ENCODE measurements around the gene AUTS2. TPM values are rescaled to one million over a fixed set of nuclear protein-coding genes. Genes with fewer than 3 reads are reported as not detected.
A peak's percentile ranks its signal among the peaks of the same experiment; 100 is the strongest.

AUTS2 gene
- polyA plus RNA-seq, 1 donor (not counting 4 experiments of a cell fraction or from before 2014, with no cell fraction given) = 4.7 TPM

DNA sequence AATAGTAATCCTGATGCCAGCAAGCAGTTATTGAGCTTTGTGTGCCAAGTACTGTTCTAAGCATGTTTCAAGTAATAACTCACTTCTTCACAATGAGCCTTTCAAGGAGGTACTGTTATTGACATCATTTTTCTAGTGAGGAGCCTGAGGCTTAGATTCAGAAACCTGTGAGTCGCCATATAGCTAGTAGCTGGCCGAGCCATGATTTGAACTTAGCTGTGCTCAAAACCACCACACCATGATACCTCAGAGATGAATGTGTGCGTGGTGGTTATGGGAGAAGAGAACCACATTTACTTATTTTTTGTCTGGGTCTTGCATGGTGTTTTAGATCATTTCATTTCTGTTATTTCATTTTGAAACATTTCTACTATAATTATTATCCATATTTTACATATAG is 578.9 kb downstream of the AUTS2 start:
- no peaks in the 10 kb centered on the region for H3K36me3 ChIP-seq (ENCODE audit: control insufficient read depth in 2 of 2, extremely low read depth in 1 of 2, insufficient read depth in 2 of 2, low read length in 2 of 2)
- no peak for TF ChIP-seq EZH2 (IDR thresholded peaks at IDR 0.05; ENCODE audit: low read length)
- TF ChIP-seq, protein P1, sequence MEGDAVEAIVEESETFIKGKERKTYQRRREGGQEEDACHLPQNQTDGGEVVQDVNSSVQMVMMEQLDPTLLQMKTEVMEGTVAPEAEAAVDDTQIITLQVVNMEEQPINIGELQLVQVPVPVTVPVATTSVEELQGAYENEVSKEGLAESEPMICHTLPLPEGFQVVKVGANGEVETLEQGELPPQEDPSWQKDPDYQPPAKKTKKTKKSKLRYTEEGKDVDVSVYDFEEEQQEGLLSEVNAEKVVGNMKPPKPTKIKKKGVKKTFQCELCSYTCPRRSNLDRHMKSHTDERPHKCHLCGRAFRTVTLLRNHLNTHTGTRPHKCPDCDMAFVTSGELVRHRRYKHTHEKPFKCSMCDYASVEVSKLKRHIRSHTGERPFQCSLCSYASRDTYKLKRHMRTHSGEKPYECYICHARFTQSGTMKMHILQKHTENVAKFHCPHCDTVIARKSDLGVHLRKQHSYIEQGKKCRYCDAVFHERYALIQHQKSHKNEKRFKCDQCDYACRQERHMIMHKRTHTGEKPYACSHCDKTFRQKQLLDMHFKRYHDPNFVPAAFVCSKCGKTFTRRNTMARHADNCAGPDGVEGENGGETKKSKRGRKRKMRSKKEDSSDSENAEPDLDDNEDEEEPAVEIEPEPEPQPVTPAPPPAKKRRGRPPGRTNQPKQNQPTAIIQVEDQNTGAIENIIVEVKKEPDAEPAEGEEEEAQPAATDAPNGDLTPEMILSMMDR (optimal IDR thresholded peaks at IDR 0.05 in 1 of 3, IDR thresholded peaks at IDR 0.05 in 1 of 3, conservative IDR thresholded peaks at IDR 0.05 in 1 of 3; ENCODE audit: extremely low read depth in 1 of 3, insufficient read depth in 2 of 3, low read length in 3 of 3) = no peak
- H4K20me1 ChIP-seq (ENCODE audit: control insufficient read depth, extremely low read depth, insufficient read depth, low read length) = no peaks in the 10 kb centered on the region
- dilution Hi-C loops (cut with MboI; ENCODE audit: extremely low pct_ligation_motif_present, low sequenced_read_pairs) = no loop called here
- no peaks in the 10 kb centered on the region for H3K27me3 ChIP-seq (ENCODE audit: control insufficient read depth, extremely low read depth, insufficient read depth, low read length)
- DNase-seq (ENCODE audit: low read depth, low spot score) (no peak), FAIRE-seq (peak; percentile 9)
- no peaks in the 10 kb centered on the region for H3K9me3 ChIP-seq (ENCODE audit: control insufficient read depth, low read depth, low read length)
- no peak overlapping the region for H2AFZ ChIP-seq (ENCODE audit: control insufficient read depth, low read length)
- no peak overlapping the region for H3K4me2 ChIP-seq (ENCODE audit: control insufficient read depth, extremely low read depth, insufficient read depth, low read depth, low read length)
- peaks cover 18% of the 10 kb centered on the region for H3K4me1 ChIP-seq (ENCODE audit: control insufficient read depth, extremely low read depth, insufficient read depth, low read length)
- no peak overlapping the region for H3K27ac ChIP-seq (ENCODE audit: control insufficient read depth, insufficient read depth, low read length)
- H3K9me1 ChIP-seq (ENCODE audit: control insufficient read depth, extremely low read depth, insufficient read depth, low read length) = no peaks in the 10 kb centered on the region
- H3K79me2 ChIP-seq (ENCODE audit: control insufficient read depth, insufficient read depth, low read length) = no peaks in the 10 kb centered on the region
- H3K4me3 ChIP-seq (ENCODE audit: control insufficient read depth in 2 of 3, extremely low read depth in 1 of 3, insufficient read depth in 2 of 3, low read depth in 1 of 3, low read length in 3 of 3) = no peak overlapping the region
- H3K9ac ChIP-seq (ENCODE audit: control insufficient read depth, extremely low read depth, insufficient read depth, low read length) = no peak overlapping the region

DNA sequence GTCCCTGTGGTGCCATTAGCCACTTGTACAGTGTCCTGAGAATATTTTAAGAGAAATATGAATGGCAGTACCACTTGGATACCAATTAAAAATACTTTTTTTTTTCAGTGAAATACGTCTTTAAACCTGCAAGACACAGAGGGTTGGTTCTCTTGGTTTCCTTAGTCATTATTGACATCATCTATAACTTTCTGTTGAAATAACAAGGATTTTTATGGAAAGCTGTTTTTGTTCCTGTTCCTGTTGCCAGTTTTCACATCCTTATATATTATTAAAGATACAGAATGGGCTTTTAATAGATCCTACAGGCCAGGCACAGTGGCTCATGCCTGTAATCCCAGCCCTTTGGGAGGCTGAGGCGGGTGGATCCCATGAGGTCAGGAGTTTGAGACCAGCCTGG is 579.9 kb downstream of the AUTS2 start:
- H4K20me1 ChIP-seq (ENCODE audit: control insufficient read depth, extremely low read depth, insufficient read depth, low read length) = no peaks in the 10 kb centered on the region
- no peaks in the 10 kb centered on the region for H3K27me3 ChIP-seq (ENCODE audit: control insufficient read depth, extremely low read depth, insufficient read depth, low read length)
- no peak overlapping the region for H3K4me3 ChIP-seq (ENCODE audit: control insufficient read depth in 2 of 3, extremely low read depth in 1 of 3, insufficient read depth in 2 of 3, low read depth in 1 of 3, low read length in 3 of 3)
- no peak overlapping the region for H3K27ac ChIP-seq (ENCODE audit: control insufficient read depth, insufficient read depth, low read length)
- no peak overlapping the region for H2AFZ ChIP-seq (ENCODE audit: control insufficient read depth, low read length)
- H3K79me2 ChIP-seq (ENCODE audit: control insufficient read depth, insufficient read depth, low read length) = no peaks in the 10 kb centered on the region
- H3K4me2 ChIP-seq (ENCODE audit: control insufficient read depth, extremely low read depth, insufficient read depth, low read depth, low read length) = no peak overlapping the region
- no peak overlapping the region for H3K9ac ChIP-seq (ENCODE audit: control insufficient read depth, extremely low read depth, insufficient read depth, low read length)
- no peak for FAIRE-seq
- no peaks in the 10 kb centered on the region for H3K36me3 ChIP-seq (ENCODE audit: control insufficient read depth in 2 of 2, extremely low read depth in 1 of 2, insufficient read depth in 2 of 2, low read length in 2 of 2)
- dilution Hi-C loops (cut with MboI; ENCODE audit: extremely low pct_ligation_motif_present, low sequenced_read_pairs) = no loop called here
- DNase-seq (ENCODE audit: low read depth, low spot score) = no peak
- TF ChIP-seq, protein P1 (optimal IDR thresholded peaks at IDR 0.05 in 1 of 3, IDR thresholded peaks at IDR 0.05 in 1 of 3, conservative IDR thresholded peaks at IDR 0.05 in 1 of 3; ENCODE audit: extremely low read depth in 1 of 3, insufficient read depth in 2 of 3, low read length in 3 of 3) = no peak
- TF ChIP-seq EZH2 (IDR thresholded peaks at IDR 0.05; ENCODE audit: low read length) = no peak
- H3K4me1 ChIP-seq (ENCODE audit: control insufficient read depth, extremely low read depth, insufficient read depth, low read length) = peaks cover 18% of the 10 kb centered on the region
- no peaks in the 10 kb centered on the region for H3K9me3 ChIP-seq (ENCODE audit: control insufficient read depth, low read depth, low read length)
- H3K9me1 ChIP-seq (ENCODE audit: control insufficient read depth, extremely low read depth, insufficient read depth, low read length) = no peaks in the 10 kb centered on the region
